Lower leg skin (tissue), 4 donors: ENCODE results near the gene FARP1. TPM values are rescaled to one million over a fixed set of nuclear protein-coding genes. Genes with fewer than 3 reads are reported as not detected.

Experiments used
- DNase-seq, 2 donors: peaks; one replicate each; pipeline ENCODE4 v3.0.0-alpha.2; 2019; ENCODE audit warnings: low spot score in 2 of 2
- H3K4me3 ChIP-seq: fragments of 200-600 bp; sonication (generic); 2 replicates; pipeline ENCODE4 v1.5.1; 2017; ENCODE audit warnings: mild to moderate bottlenecking, low read depth; ENCODE audit not compliant: poor library complexity, severe bottlenecking
- POLR2A ChIP-seq, 2 donors: fragments of 450-650 bp; IDR thresholded peaks; one replicate each; pipeline ENCODE4 v1.6.1; 2016 to 2017; ENCODE audit warnings: antibody characterized with exemption in 2 of 2, mild to moderate bottlenecking in 1 of 2, moderate library complexity in 1 of 2
- WGBS, 2 donors: methylation state at CpG; one replicate each; pipeline ENCODE4 v1.1.5; 2018; 5-methylcytosine and 5-hydroxymethylcytosine counted together
- intact Hi-C: fragments of 100-400 bp; cut with DNase I; formaldehyde crosslinking; loops from one replicate; pipeline ENCODE4 v1.15.0; 2023; ENCODE audit warnings: low total_unique reads
- total RNA-seq, 4 donors: library from RNA; depleted of rRNA; stranded (reverse); fragments of >200 nt; gene quantifications; one replicate each; pipeline ENCODE4 v1.1.0, GENCODE V29; 2016
- TF ChIP-seq, protein P1 (sequence below), 3 donors: fragments of 450-650 bp; IDR thresholded peaks; one replicate each; pipeline ENCODE4 v1.5.1; 2016; ENCODE audit warnings: antibody characterized with exemption in 3 of 3, mild to moderate bottlenecking in 3 of 3, moderate library complexity in 2 of 3

Gene FARP1
- total RNA-seq, 4 donors from 2014 or later: 4.9 to 26.2 (median 13.3) TPM

DNA sequence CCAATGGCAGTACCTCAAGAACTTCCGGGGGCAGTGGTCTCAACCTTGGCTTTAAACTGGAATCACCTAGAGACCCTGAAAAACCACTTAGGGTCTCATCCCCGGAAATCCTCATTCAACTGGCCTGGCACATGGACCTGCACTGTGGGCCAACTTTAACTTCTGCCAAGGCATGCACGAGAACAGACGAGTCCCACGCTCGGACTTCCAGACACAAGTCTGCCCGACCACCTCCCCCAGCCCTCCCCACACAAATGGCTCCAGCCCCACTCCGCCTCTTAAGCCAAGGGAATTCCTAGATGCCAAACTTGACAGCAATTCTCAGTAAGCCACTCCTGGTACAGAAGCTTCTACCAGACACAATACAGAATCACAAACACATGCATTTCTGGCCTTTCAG lies 320.1 kb downstream of the FARP1 start:
- no peak overlapping the region for H3K4me3 ChIP-seq
- no peak for DNase-seq
- WGBS, 2 donors: 54 to 71% methylated on average over 8 of the region's 8 CpGs
- TF ChIP-seq POLR2A (IDR thresholded peaks at IDR 0.05): no peak
- TF ChIP-seq, protein P1, sequence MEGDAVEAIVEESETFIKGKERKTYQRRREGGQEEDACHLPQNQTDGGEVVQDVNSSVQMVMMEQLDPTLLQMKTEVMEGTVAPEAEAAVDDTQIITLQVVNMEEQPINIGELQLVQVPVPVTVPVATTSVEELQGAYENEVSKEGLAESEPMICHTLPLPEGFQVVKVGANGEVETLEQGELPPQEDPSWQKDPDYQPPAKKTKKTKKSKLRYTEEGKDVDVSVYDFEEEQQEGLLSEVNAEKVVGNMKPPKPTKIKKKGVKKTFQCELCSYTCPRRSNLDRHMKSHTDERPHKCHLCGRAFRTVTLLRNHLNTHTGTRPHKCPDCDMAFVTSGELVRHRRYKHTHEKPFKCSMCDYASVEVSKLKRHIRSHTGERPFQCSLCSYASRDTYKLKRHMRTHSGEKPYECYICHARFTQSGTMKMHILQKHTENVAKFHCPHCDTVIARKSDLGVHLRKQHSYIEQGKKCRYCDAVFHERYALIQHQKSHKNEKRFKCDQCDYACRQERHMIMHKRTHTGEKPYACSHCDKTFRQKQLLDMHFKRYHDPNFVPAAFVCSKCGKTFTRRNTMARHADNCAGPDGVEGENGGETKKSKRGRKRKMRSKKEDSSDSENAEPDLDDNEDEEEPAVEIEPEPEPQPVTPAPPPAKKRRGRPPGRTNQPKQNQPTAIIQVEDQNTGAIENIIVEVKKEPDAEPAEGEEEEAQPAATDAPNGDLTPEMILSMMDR (IDR thresholded peaks at IDR 0.05): no peak
- intact Hi-C loops: no loop called here

DNA sequence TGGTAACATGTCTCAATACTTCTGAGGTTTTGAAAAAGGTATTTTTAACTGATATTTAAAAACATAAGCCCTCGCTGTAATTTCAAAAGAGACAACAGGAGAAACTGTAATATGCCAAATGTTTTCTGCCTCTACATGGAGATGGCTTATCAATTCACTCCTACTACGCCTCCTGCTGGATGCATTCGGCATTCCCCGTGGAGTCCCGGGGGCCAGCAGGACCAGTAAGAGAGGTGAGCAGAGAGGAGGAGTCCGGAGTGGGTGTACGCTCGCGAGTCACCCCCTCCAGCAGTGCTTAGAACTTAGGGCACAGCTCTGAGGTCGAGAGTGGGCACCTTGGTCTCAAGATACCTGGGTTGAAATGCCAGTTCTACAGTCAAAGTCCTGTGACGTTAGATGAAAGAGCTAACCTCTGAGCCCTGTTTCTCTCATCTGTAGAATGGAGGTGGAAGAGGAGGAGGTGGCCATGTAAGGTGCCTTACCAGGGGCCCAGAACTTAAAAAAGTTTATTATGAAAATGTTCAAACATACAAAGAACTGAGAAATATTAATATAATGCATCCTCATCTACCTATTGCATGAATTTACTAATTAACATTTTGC lies 323.8 kb downstream of the FARP1 start:
- DNase-seq: no peak
- H3K4me3 ChIP-seq: no peak overlapping the region
- TF ChIP-seq POLR2A (IDR thresholded peaks at IDR 0.05): no peak
- TF ChIP-seq, protein P1 (IDR thresholded peaks at IDR 0.05): no peak
- 54 to 63% methylated on average over 11 of the region's 11 CpGs for WGBS, 2 donors
- intact Hi-C loops: no loop called here

- no peak for TF ChIP-seq POLR2A (IDR thresholded peaks at IDR 0.05)
- TF ChIP-seq, protein P1 (IDR thresholded peaks at IDR 0.05): no peak
- DNase-seq: no peak
- intact Hi-C loops: no loop called here
- 66 to 74% methylated on average over 13 of the region's 13 CpGs for WGBS, 2 donors
- H3K4me3 ChIP-seq: no peak overlapping the region
These were observed 324.5 kb downstream of the FARP1 start for GRCh38 chr13:98467263-98467985.

- no peak overlapping the region for H3K4me3 ChIP-seq
- intact Hi-C loops: no loop called here
- DNase-seq: no peak
- TF ChIP-seq, protein P1 (IDR thresholded peaks at IDR 0.05): no peak
- TF ChIP-seq POLR2A (IDR thresholded peaks at IDR 0.05): no peak
- 69 to 78% methylated on average over 3 of the region's 3 CpGs for WGBS, 2 donors
These were observed 325.5 kb downstream of the FARP1 start for GRCh38 chr13:98468361-98468760.

DNA sequence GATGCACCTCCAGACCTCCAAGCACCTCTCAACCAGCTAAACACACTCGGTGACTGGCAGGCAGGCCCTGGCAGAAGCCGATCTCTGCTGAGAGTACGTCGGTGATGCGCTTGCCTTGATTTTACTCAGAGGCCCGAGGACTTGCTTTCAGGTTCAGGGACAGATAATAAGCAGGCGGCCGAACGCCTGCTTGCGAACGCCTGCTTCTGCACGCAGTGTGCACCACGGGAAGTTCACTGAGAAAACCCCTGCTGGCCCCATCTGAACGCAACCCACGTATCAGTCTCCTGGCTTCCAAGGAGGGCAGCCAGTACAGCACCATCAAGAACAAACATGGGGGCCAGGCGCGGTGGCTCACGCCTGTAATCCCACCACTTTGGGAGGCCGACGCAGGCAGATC lies 326.0 kb downstream of the FARP1 start:
- intact Hi-C loops: no loop called here
- TF ChIP-seq POLR2A (IDR thresholded peaks at IDR 0.05): no peak
- TF ChIP-seq, protein P1 (IDR thresholded peaks at IDR 0.05): no peak
- WGBS, 2 donors: 95% methylated on average over 14 to 20 of the region's 20 CpGs
- no peak overlapping the region for H3K4me3 ChIP-seq
- peak in 1 of 2 donors; percentile 72 for DNase-seq
